GM18502 (cell line): ENCODE results near the gene SEMA3F.

Source experiments
- ATAC-seq: cut with Tn5 transposase; IDR thresholded peaks from one replicate; pipeline ENCODE4 v1.9.1; 2021; ENCODE audit warnings: mild to moderate bottlenecking; ENCODE audit not compliant: unreplicated experiment, poor library complexity

The SEMA3F gene

DNA sequence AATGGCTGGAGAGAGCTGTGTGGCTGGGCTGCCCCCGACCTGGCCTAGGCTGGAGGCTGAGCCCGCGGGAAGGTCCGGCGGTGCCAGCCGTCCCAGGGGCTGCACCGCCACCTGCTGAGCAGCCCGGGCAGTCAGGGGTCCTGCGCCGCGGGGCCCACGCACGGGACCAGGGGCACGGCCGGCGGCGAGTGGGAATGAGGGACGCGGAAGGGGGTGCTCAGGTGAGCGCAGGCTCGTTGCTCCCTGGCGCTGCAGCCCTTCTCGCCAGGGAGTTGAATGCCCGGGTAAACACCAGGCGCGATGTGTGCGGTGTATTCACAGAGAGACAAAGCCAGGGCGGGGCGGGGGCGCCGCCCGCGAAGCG is 666 bp upstream of the SEMA3F start:
- ATAC-seq, result peak; percentile 23

DNA sequence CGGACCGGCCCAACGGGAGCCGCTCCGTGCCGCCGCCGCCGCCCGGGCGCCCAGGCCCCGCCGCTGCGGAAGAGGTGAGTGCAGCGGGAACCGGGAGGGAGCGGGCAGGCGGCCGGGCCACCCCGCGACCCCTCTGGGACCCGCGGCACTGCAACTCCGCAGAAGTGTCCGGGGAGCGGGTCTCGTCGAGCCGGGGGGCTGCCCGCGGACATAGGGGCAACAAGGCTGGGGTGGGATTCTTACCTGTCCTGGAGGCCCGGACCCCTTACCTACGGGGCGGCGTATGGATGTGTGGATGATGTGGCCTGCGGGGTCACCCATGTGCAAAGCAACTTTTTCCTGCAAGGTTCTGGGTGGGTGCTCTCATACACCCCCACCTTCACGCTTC is 361 bp downstream of the SEMA3F start:
- ATAC-seq, result no peak

DNA sequence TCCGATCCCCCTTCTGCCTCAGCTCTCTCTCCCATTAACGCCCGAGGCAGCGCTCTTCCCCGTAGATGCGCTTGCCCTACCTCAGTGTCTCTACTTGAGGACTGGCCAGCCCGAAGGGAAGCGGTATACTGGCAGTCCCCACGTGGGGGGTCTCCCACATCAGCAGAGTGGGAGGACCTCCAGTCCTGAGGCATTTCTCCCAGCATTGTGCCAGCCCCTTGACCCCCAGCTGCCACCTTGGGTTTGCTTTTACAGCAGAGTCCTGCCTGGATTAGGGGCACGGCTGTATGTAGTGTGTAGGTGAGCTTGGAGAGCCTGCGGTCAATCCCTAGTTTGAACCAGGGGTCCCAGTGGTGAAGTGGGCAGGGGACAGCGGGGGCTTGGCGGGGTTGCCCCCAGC is 767 bp downstream of the SEMA3F start:
- no peak for ATAC-seq

DNA sequence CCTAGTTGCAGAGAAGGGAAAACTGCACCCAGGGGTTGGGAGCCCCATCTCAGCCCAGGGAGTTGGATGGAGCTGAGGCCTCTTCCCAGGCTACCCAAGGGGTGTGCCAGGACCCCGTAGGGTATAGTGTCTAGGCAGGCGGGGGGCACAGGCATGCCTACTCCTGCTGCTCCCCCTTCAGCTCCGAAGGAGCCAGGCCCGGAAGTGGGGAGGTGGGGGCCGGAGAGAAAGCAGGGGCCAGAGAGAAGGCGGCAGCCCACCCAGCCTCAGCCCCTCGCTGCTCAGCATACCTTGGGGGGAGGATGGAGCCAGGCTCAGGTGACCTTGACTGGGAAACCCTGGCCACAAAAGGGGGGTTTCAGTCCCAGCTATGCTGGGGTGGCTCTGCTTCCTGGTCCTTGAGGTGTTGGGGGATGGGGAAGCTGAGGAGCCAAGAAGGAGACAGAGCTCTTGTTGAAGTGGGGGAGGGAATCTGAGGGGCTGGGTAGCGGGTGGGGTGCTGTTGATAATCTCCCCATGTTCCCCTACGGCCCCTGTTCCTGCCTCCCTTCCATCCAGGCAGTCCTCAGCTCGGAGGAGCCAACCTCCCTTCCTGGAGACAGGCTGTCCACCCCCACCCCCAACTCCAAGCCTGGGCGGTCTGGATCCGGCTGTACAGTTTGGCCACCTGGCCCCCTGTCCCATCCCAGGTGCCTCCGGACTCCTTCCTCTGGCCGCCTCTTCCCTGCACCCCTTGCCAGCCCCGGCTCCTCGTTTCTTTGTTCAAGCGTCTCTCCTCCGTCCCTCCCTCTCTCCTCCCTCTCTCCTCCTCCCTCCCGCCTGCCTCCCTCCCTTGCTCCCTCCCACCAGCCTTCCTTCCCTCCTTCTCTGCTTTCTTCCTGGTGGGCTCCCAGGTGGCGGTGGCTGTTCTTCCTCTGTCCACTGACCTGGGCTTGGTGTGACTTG is 1.7 kb downstream of the SEMA3F start:
- ATAC-seq, result no peak

DNA sequence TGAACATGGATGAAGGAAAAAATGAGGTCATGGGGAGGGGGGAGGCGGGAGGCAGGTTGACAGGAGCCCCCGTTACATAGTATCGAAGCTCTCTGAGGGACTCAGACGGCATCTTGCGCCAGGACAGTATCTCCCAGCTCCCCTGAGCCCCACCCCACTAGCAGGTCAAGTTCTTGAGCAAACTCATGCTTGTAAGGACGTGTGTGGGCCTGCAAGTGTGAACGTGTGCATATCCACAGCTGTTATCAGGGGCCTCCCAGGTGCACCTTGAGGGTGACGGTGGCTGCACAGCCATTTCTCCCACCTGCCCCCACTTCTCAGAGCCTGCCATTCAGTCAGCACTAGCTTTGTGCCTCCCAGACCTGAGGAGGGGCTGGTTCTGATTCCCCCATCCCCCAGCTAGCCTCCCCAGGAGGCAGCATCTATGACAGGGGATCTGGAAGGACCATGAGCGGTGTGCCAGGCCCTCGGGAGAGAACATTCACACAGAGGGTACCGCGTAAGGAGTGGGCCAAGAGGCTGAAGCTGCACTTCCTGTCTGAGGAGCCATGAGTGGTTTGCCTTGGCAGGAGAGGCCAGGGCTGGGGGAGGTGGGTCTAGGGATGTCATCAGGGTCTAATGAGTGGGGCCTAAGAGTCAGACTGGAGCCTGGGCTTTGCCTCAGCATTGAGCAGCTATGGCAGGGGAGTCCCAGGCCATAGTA is 2.9 kb downstream of the SEMA3F start:
- no peak for ATAC-seq

DNA sequence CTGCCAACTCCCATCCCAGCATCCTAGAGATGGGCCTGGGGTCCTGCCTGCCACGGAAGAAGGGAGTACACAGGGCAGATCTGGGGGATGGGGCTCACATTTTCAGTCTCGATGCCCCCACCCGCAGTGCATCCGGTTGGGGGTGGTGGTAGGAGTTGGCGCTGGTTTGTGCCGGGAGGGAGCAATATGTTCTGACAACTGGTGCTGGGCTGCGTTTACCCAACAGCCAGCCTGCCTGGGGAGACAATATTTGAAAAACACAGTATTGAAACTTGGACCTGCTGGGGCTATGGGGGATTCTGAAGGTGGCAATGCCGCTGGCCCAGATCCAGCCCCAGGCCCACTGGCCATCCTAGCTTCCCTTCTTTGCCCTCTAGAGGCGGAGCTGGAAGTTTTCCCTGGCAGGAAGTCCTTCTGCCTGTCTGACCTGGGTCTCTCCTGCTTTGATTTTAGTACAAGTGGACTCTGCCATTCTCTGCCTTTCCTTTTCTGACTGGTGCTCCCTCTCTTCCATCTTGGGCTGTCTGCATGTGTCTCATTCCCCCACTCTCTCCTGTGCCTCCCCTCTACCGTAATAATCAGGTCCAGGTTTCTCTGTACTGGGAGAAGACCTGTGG is 3.5 kb downstream of the SEMA3F start:
- no peak for ATAC-seq

DNA sequence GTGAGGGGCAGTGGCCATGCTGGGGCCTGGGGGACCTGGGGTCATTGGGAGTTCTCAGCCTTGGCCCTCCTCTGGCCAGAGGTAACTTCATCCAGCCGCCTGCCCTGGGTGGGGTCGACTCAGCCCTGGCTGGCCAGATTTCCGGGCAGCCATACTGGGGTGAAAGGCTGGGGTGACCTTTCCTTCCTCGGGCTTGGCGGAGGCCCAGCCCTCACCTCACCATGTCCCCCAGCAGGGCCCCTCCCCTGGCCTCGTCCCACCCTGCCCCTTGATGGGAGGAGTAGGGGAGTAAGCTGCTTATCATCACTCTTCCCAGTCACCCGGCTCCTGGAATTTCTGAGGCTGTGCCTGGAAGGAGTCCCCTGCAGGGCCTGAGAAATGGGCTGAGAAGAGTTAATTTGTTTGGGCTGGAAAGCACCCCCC is 5.4 kb downstream of the SEMA3F start:
- no peak for ATAC-seq

DNA sequence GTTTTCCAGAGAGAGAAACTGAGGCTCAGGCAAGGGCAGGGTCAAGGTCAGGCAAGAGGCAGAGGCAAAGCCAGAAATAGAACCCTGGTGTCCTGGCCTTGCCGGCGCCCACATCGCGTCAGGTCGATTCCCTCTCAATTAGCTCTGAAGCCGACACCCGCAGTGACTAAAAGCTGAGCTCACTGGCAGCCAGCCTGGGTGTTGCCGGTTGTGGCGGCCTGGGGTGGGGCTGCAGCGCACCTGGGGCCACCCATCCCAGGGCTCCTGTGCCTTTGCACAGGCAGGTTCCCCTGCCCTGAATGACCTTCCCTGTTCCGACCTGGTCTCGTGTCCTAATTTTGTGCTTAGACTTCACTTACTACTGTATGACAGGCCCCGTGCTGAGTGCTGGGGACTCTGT is 6.2 kb downstream of the SEMA3F start:
- no peak for ATAC-seq

DNA sequence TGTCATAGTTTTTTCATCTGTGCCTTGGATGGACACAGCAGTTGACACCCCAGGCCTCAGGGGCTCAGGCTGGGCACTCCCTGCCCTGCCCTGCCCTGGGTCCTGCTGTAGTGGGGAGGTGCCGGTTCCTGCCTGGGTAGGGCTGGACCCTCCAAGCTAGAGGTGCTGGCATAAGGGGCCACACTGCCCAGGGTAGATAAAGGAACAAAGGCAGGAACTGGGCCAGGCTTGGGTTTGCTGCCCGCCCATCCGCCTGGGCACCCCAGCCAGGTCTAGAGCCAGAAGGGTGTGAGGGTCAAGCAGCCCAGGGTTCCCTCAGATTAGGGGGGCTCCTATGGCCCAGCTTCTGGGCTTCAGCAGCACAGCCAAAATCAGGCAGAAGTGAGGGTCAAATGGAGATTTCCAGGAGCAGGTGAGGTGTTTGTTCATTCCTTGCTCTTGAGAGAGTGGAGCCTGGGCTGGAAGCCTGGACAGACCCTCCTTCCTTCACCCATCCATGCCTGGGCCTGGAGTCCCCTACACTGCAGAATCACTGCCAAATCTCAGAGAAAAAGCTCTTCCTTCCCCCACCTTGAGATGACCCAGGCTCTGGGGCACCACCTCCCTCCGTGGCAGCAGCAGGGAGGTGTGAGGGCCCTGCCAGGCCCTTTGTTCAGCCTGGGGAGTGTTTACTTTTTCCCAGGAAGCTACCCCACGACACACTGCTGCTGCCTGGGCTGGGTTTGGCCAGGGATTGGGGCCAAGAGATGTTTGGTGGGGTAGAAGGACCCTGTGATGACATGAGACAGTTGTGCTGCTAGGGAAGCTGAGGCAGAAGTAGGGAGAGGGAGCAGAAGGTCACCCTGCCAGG is 7.1 kb downstream of the SEMA3F start:
- ATAC-seq, result no peak

DNA sequence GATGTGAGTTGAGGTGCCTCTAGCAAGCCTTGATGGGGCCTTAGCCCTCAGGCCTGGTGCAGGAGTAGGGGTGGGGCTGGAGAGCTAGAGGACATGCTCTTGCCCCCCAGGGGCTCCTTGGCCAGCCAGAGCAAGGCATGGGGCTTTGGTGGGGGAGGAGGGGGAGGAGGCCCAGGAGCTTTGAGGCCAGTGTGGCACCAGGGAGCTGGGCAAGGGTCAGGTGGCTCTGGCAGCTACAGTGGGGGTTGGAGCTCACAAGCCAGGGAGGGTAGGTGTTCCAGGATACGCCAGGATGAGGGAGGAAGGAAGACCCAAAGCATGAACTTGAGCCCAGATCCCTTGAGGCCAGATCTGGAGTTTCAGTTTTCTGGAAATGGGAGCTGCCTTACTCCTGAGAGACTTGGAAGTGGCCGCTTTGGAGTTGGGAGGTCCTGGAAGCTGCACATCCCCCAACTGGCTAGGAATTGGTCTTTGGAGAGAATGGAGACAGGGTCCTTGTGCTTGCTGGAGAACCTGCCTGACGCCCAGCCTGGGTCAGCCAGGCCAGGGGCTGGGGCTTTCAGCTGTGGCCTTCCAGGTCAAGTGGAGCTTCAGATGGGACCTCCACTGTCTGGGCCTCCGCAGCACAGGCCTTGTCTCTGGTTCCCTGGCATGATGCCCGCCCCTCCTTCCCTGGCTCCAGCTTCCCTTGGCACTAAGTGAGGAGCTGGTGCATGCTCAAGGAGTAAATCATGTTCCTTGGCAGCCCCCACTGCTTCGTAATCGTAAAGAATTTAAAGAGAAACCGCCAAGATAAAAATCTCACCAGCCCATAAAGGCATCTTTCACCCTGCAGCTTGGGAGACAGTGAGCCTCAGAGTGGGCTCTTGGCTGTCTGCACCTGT is 8.7 kb downstream of the SEMA3F start:
- ATAC-seq, result no peak

DNA sequence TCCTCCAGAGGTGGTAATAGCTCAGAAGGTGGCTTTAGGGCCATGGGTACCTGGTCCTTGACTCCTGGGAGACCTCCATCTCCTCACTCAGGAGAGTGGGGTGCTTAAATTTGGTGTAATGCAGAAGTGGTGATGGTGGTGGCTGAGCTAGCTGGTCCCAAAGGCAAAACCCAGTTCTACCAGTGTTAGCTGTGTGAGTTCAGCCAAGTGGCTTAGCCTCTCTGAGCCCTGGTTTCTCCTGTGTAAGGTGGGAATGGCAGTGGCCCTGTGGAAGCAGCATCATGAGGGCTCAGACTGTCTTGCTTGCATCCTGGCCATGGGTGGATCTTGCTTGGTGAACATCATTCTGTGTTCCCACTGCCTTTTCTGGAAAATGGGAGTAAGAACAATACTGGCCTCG is 9.4 kb downstream of the SEMA3F start:
- no peak for ATAC-seq

DNA sequence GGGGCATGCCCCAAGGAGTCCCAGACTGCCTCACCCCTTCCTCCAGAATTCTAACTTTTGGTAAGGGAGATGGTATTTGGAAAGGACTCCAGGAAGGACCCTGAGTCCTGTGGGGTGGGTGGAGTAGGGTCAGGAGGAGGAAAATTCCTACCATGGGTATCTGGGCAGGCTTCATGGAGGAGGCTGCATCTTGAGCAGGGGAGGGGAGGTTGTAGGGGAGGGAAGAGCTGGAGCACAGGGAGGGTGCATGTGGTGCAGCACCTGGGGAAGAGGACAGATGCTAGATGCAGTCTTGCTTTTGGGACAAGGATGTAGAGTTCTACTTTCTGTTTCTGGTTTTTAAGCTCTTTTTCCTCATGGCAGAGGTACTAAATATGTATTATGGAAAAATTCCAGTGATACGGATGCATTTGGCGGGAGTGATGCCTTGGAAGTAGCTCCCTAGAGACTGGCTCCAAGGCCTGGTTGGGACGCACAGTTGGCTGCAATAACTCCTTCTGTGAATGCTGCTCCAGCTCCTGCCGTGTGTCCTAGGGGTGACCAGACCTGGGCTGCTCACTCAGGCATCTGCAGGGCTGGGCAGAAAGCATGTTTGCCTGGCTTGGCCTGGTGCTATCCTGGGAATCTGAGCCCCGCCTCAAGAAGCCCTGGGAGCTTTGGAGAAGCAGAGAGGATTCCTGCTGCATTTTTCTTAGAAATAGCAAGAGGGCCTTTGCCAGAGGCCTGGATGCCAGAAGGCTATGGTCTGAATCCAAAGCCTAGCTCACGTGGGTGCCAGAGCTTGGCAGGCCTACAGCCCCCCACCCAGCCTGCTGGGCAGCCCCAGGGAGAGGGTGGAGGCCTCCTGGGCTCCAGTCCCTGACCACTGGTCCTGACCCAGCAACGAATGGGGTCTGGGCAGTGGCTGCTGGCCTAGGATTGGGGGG is 10.1 kb downstream of the SEMA3F start:
- ATAC-seq, result no peak

DNA sequence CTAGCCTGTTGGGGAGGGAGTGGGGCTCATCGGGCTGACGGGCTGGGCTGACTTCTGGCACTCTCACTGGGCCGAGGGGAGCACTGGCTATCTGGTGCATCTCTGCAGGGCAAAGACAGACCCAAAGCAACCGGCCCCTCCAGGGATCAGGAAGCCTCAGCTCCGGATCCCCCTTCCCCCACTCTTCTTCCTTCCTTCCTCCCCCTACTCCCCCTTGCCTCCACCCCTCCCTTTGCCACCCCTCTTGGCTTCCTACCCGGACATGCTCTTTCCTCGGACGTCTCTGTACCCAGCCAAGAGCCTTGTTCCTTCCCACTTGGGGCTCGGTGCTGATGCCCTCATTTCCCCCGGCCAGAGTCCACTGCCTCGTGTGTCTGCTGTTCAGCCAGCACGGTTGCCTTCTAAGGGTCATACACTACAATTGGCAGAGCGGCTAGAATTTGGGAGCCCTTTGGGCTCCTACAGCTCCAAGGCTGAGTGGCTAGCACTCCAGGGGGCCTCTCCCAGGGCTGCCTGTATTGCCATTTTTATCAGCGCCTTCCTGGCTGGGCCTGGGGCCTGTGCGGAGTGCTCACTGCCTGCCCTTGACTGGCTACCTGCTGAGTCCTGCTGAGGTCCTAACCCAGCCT is 10.9 kb downstream of the SEMA3F start:
- no peak for ATAC-seq

DNA sequence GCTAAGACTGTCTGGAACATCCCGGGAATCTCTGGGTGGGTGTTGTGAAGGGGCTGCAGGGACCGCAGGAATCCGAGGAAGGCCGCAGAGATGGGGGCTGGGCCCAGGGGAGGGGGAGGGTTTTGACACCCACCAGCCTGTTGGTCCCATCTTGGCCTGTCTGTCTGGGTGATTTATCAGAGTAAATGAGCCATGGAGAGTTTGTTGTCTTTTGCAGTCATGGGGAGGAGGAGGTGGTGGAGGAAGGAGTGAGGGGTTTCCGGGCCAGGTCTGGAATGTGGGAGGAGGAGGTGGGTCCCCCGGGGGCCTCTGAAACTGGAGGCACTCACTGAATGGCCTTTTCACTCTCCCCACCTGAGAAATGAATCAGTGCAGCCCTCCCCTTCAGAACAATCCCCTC is 11.5 kb downstream of the SEMA3F start:
- no peak for ATAC-seq

DNA sequence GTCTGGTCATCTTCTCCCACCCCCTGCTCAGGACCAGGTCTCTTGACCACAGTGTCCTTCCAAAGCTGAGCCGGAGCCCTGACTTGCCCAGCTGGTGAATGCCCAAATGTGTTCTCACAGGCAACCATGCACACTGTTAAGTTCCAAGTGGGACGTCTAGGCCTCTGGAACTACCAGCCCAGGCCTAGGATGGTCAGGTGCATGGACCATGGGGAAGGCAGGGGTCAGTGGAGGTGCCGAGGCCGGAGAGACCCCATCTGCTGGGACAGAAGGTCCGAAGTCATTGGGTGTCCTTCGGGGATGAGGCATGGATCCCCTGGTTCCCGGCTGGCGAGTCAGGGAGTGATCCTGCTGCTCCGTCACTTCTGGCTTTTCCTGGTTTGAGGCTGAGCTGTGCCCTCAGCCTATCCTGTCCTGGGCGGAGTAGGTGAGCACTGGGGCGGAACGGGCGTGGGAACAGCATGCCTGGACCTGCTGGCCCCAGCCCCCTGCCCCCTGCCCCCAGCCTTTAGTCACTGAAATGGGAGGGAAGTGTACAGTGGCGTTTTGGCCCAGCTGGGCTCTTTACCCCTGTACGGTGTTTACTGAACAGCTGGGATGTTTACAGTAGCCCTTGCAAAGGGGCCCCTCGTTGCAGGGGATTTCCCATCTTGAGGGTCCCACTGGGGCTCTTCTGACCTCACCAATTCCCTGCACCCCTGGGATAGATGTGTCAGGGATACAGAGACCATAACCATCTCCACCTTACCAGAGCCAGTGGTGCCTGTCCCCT is 12.1 kb downstream of the SEMA3F start:
- ATAC-seq, result no peak

DNA sequence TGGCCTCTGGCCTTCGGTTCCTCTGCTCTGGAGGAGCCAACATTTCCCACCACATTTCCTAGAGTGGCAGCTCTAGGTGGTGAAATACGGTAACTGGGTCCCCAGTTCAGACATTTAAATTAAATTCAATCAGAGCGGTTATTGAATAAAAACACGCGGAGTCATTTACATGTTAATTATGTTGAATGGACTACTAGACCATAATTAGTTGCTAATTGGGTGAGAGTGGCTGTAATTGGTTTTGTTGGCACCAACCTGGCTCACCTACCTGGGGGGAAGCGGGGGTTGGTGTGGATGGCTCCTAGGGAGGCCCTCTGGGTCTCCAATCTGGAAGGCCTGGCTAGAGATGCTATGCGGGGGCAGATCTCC is 12.7 kb downstream of the SEMA3F start:
- ATAC-seq, result no peak

DNA sequence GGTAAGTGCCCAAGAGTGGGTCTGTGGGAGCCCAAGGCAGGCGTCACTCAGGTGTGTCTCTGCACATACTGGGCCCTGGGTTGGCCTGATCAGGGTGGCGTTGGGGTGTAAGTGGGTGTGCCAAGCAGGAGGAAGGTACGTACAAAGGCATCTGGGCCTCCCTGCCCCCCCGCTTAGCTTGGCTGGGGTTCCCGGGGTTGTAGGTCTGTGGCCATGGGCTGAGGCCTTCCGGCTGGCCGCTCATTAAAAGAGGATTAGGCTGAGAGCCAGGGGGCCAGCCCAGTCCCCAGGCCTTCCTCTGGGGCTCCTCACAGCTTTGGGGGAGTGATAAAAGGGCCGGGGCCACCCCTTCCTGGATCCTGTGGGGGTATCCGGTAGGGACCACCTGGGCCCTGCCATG is 13.3 kb downstream of the SEMA3F start:
- no peak for ATAC-seq
